AG04449 (cell line): ENCODE data around the gene CCDC174.

Experiments used
- CTCF ChIA-PET: fragments of 350-600 bp; formaldehyde crosslinking; extraction: SDS; loops from one replicate; lab custom pipeline; 2021; ENCODE audit warnings: antibody characterized with exemption; lab: Yijun Ruan, JAX
- POLR2A ChIA-PET: fragments of 400-600, 350-600 bp; formaldehyde crosslinking; extraction: SDS; loops from one replicate; lab custom pipeline; 2020; ENCODE audit warnings: antibody characterized with exemption, inconsistent platforms; lab: Yijun Ruan, JAX
- DNase-seq: peaks from one replicate; pipeline ENCODE4 v3.0.0-alpha.2; 2010; ENCODE audit warnings: low read depth, low spot score
- H3K4me3 ChIP-seq: 2 replicates; pipeline ENCODE4 v1.5.1; 2011; ENCODE audit warnings: low read depth, mild to moderate bottlenecking, control low read depth, low read length
- CTCF ChIP-seq: IDR thresholded peaks from one replicate; pipeline ENCODE4 v1.5.1; 2011; ENCODE audit warnings: mild to moderate bottlenecking, moderate library complexity, low read length, control low read depth, inconsistent platforms; ENCODE audit not compliant: insufficient read depth; ENCODE audit errors: missing control alignments

Gene CCDC174

GRCh38 chr3:14664170-14664569 lies 12.6 kb downstream of the CCDC174 start:
- no peak overlapping the region for H3K4me3 ChIP-seq
- TF ChIP-seq CTCF = no peak
- ChIA-PET CTCF (interaction anchor here (1.2 to 1.5 kb wide), 5 partner anchors 10 to 460 kb away, joined by 3 to 7 read pairs (median 5); partner anchors contain the start of gene C3orf20), POLR2A (no interaction called here)
- no peak for DNase-seq

- H3K4me3 ChIP-seq = no peak overlapping the region
- ChIA-PET CTCF (interaction anchor here (1.1 to 9.0 kb wide), 8 partner anchors 10 to 776 kb away, joined by 3 to 272 read pairs (median 14); partner anchors contain the start of gene CCDC174), POLR2A (interaction anchor here (1.5 kb wide), 1 partner anchor 21 kb away, joined by 5 read pairs; the partner anchor contains the start of gene CCDC174)
- TF ChIP-seq CTCF = no peak
- no peak for DNase-seq
Observed at GRCh38 chr3:14672588-14672987, 21.0 kb downstream of the CCDC174 start.

DNA sequence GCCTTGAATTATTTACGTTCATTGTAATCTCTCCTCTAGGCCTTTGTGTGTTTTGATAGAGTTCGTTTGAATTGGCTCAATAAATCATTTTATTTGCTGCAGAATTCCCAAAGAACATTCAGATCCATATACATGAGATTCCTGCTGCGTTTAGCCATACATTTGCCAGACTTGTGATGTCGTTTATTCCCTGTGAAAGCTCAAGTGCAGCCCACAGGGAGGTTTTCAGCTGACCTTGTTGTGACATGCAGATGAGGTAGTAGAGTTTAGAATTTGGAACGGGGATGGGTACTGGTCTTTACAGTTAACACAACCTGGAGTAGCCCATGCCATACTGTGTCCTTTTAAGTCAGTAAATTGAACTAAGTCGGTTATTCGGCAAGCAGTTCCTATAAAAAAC lies 23.3 kb downstream of the CCDC174 start, which contains the start of gene C3orf20:
Gene C3orf20, plus strand, starts transcription at position 301 of the 400 bp plus-strand sequence. CDS start 7,573 bp downstream, outside the sequence.
- ChIA-PET CTCF (interaction anchor here (0.8 to 9.0 kb wide), 6 partner anchors 11 to 247 kb away, joined by 3 to 272 read pairs (median 4); no protein-coding TSS in a partner anchor), POLR2A (no interaction called here)
- no peak within 1 kb of the TSS for H3K4me3 ChIP-seq
- no peak for TF ChIP-seq CTCF
- DNase-seq = no peak

- CTCF ChIA-PET = interaction anchor here (1.0 to 9.0 kb wide), 3 partner anchors 10 to 245 kb away, joined by 3 to 272 read pairs (median 20); no protein-coding TSS in a partner anchor
- POLR2A ChIA-PET = interaction anchor here (0.7 kb wide), 1 partner anchor 1682 kb away, joined by 3 read pairs; no protein-coding TSS in a partner anchor
- DNase-seq = no peak
Observed at GRCh38 chr3:14676881-14677280, 25.3 kb downstream of the CCDC174 start.

GRCh38 chr3:14678015-14678503 lies 26.5 kb downstream of the CCDC174 start:
- TF ChIP-seq CTCF = no peak
- ChIA-PET POLR2A (no interaction called here), CTCF (interaction anchor here (0.9 to 9.0 kb wide), 2 partner anchors 244 to 1020 kb away, joined by 3 to 272 read pairs; no protein-coding TSS in a partner anchor)
- DNase-seq = no peak
- no peak overlapping the region for H3K4me3 ChIP-seq

More at GRCh38 chr3:14676881-14677280, 25.3 kb downstream of the CCDC174 start:
- no peak for TF ChIP-seq CTCF
- no peak overlapping the region for H3K4me3 ChIP-seq

DNA sequence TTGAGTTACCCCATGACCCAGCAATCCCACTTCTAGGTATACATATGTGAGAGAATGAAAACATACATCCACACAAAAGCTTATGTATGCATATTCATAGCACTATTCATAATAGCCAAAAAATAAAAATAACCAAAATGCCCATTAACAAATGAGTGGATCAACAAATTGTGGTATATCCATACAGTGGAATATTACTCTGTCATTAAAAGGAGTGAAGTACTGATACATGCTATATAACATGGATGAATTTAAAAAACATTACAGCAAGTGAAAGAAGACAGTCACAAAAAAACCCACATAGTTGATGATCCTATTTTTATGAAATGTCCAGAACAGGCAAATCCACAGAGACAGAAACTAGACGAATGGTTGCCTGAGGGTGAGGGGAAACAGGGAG lies 28.6 kb downstream of the CCDC174 start:
- ChIA-PET CTCF (no interaction called here), POLR2A (no interaction called here)
- DNase-seq = no peak
- no peak overlapping the region for H3K4me3 ChIP-seq
- no peak for TF ChIP-seq CTCF
